Stimulated activated CD4-positive, alpha-beta T cell treated with anti-CD3 and anti-CD28 coated beads, Interleukin-4, amount 100 ng/mL, for 48 hours (primary cell): ENCODE data around the gene GPT2.
"Not testable (repeated sequence)": the region's sequence is repeated elsewhere in the genome, so short reads cannot be mapped to it uniquely, and the experiment has no call there.

Experiments
- DNase-seq, 2 donors: peaks; one replicate each; pipeline ENCODE4 v3.0.0-alpha.2; 2020; ENCODE audit warnings: low read depth in 2 of 2

Gene GPT2

DNA sequence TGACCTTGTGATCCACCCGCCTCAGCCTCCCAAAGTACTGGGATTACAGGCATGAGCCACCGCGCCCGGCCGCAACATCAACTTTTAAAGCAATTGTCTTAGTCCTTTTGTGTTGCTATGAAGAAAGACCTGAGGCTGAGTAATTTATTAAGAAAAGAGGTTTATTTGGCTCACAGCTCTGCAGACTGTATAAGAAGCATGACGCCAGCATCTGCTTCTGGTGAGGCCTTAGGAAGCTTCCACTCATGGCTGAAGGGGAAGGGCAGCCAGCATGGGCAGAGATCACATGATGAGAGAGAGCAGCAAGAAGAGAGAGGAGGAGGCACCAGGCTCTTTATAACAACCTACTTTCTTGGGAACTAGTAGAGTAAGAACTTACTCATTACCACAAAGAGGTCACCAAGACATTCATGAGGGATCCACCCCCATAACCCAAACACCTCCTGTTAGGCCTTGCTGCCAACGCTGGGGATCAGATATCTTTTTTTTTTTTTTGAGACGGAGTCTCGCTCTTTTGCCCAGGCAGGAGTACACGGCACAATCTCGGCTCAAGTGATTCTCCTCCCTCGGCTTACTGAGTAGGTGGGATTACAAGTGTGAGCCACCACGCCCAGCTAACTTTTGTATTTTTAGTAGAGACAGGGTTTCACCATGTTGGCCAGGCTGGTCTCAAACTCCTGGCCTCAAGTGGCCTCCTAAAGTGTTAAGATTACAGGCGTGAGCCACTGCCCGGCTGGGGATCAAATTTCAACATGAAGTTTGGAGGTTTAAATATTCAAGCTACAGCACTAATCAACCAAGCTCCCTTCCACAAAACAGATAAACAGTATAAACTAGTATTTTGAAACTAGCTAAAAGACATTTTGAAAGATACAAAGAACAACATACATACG, 21.4 kb upstream of the GPT2 start:
- no peak for DNase-seq

DNA sequence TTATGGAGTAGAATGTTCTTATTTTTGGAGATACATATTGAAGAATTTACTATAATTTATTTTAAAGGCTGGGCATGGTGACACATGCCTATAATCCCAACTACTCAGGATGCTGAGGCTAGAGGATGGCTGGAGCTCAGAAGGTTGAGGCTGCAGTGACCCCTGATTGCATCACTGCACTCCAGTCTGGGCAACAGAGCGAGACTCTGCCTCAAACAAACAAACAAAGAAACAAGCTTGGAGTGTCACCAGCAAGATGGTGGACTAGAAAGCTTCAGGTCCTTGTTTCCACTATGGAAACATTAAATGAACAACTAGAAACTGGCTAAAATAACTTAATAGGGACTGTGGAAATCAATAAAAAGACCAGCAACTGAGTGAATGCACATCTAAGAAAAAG, 17.9 kb upstream of the GPT2 start:
- DNase-seq: no peak

- DNase-seq: not testable (repeated sequence)
Observed at GRCh38 chr16:46867486-46867885, 16.7 kb upstream of the GPT2 start.

DNA sequence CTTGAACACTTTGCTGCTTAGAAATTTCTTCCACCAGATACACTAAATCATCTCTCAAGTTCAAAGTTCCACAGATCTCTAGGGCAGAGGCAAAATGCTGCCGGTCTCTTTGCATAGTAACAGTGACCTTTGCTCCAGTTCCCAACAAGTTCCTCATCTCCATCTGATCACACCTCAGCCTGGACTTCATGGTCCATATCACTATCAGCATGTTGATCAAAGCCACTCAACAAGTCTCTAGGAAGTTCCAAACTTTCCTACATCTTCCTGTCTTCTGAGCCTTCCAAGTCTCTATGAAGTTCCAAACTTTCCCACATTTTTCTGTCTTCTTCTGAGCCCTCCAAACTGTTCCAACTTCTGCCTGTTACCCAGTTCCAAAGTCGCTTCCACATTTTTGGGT, 15.3 kb upstream of the GPT2 start:
- not testable (repeated sequence) for DNase-seq

GRCh38 chr16:46871597-46871996, 12.6 kb upstream of the GPT2 start:
- DNase-seq: no peak

DNA sequence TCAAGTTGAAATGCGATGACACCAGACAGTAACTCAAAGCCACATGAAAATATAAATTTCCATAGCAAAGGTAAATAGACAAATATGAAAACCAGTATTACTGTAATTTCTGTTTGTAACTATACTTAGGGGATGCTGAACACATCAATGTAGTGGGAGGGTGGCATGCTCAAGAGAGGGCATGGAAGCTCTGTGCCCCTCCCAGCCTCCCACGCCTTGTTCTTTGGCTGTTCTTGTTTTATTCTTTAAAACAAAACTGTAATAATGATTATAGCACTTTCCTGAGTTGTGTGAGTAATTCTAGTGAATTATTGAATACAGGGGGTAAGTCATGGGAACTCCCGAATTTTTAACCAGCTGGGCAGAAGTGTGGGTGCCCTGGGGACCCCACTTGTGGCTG, 11.0 kb upstream of the GPT2 start:
- DNase-seq: no peak

GRCh38 chr16:46875243-46875642, 8.9 kb upstream of the GPT2 start:
- DNase-seq: no peak

DNA sequence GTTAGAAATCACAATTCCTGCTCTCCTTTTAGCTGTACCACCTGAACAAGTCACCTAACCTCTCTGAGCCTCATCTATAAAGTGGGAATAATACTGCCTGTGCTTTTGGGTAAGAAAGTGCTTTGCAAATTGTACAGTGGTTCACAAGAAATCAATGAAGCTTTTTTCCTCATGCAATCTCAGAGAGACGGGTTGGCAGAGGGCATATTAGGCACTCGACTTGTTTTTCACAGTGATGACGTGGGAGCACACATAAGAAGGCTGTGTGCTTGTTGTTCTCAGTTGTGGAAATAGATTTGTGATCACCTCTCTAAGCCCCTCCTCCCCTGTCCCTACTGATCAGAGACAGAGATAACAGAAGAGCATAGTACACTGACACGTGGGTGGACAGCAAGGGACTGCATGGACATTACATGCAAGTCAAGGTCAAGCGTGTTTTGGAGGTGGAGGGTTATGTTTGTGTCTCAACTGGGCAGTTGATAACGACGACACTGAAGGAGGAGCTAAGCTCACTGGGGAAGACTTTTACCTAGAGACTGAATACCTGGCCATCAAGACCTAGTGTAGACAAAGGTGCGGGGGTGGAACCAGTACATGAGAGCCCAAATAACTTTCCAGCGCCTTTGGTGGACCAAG, 1.7 kb upstream of the GPT2 start:
- DNase-seq: no peak

DNA sequence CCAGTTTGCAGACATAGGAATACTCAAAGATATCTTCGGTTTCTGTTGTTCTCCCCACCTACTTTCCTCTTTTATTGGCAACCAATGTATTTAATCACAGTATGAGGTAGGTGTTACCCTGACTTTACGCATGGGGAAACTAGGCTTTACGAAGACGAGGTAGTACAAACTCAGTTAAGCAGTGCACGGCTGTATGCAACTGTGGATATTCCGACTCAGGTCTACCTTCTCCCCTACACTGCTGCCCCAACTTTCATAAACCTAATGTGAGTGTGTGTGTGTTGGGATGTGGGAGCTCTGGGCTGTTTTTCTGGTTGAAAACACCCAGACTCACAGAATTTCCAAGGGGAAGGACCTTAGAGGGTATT, 1.2 kb upstream of the GPT2 start:
- DNase-seq: no peak

DNA sequence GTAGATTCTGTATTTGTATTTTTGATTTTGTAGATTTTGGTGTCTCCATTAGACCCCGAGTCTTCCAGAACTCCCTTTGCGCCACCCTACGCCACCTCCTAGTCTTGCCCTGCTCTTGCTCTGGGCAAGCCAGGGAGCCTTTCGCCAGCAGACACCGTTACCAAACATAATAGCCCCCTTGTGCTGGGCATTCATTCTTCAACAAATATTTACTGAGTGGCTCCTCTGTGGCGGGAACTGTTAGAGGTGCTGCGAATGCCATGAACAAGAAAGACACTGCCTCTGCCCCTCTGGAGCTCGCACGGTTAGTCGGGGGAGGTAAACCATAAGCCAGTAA, 841 bp upstream of the GPT2 start:
- no peak for DNase-seq

DNA sequence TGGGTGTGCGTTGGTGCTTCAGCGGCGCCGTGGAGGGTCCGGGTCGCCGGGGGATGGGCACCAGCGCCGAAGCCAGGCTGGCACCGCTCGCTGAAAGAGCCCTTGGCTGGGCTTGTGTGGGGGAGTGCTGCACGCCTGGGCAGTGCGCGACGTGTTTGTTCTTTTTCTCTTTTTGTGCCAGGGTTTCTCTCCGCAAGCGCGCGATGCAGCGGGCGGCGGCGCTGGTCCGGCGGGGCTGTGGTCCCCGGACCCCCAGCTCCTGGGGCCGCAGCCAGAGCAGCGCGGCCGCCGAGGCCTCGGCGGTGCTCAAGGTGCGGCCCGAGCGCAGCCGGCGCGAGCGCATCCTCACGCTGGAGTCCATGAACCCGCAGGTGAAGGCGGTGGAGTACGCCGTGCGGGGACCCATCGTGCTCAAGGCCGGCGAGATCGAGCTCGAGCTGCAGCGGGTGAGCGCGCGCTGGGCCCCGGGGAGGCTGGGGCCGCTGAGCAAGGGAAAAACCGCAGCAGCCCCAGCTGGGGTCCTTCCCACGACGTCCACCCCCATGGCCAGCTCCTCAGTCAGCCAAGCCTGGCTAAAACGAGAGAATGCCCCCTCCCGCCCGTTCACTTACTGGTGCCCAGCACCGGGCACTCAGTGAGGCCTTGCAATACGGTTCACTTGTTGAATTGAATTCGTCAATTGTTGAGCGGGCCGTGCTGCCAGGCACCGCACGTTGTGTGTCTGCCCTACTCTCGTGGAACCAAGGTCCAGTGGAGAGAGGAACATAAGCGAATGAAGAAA, 541 bp downstream of the GPT2 start:
- DNase-seq: peak in 1 of 2 donors; percentile 19

DNA sequence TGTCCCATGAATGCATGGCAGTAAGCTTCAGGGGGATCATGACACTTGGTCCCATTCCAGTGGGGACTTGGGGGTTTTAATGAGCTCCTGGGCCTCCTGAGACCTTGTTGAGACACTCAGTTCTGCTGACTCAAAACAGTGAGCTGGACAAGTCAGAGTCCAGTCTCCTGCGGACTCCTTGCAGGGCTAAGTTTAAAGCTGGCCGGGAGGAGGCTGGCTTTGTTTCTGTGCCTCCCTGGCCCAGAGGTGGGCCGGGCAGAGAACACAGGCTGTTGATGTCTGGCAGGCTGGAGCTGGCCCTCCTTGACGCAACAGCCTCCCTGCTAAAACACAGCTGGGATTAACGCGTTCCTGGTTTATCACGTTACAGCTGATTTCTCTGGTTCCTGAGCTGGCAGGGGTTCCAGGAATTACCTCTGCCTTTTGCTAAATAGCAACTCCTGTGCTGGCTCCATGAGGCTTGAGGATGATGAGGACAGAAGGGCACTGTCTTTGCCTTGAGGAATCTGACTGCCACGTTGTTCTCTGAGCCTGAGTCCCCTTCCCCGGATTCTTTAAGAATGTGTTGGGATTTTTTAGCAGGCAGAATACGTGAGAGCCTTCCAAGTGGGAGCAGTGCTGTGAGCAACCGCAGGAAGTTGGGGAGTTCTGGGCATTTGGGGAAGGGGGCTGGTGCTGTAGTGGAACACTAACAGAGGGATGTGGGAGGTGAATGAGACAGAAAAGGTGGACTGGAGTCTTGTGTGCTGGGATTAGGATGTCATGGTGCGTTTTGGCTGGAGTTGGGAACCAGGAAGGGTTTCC, 2.0 kb downstream of the GPT2 start:
- DNase-seq: no peak

DNA sequence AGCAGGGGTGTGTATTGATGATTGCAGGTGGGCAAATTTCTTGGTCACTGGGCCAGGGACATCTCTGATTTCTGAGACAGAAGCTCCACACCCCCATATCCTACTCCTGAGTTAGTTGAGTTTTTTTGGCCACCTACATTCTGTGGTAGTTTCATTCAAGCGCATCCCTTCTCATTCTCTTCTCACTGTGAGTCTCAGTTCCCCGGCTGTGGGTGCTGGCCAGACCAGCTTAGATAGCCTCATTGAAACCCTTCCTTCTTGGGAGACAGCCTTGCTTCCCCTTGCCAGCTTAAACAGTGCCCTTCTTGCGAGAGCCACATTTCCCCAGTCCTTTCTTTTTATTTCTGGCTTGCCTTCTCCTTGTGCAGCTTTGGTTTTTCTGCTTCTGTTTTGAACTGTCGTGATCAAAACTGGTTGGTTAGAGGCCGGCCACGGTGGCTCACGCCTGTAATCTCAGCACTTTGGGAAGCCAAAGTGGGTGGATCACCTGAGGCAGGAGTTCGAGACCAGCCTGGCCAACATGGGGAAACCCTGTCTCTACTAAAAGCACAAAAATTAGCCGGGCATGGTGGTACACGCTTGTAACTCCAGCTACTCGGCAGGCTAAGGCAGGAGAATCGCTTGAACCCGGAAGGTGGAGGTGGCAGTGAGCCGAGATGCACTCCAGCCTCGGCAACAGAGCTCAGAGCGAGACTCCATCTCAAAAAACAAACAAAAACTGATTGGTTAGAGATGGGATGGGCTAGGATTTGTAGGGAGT, 2.8 kb downstream of the GPT2 start:
- no peak for DNase-seq

DNA sequence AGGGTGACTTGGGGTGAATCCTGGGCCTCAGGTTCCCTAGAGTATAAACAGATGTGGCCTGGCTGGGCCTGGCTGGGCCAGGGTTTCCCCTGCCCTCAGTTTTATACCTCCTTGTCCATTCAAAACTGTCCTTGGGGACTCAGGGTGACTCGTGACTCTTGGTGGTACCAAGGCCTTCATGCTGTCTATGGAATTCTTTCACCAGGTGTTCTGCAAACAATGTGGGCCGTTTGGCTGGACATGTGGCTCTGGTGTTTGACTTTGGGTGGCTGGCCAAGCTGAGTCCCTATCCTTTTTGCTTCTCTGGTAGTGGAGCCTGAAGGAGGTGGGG, 3.3 kb downstream of the GPT2 start:
- no peak for DNase-seq

DNA sequence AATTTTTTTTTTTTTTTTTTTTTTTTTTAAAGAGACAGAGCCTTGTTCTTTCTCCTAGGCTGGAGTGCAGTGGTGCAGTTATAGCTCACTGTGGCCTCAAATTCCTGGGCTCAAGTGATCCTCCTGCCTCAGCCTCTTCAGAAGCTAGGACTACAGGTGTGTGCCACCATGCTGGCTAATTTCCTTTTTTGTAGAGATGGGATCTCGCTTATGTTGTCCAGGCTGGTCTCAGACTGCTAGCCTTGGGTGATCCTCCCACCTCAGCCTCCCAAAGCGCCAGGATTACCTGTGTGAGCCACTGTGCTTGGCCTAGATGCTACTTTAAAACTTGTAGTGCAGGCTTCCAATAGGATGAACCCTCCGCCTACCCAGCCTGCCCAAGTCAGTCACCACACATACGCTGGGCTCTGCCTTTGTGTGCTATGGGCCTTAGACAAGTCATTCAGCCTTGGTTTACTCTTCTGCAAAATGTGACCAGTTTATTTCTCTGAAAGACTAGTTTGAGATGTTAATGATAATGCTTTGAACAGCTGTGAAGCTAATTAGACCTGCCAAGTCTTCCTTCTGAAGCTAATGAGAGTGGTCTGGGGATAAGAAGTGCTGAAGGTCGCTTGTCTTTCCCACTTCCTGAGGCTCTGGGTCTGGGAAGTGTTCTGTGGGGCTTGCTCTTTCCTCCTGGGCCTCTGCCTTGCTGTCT, 5.2 kb downstream of the GPT2 start:
- DNase-seq: no peak

GRCh38 chr16:46889942-46890300, 5.8 kb downstream of the GPT2 start:
- DNase-seq: no peak

- DNase-seq: no peak
Observed at GRCh38 chr16:46891910-46892309, 7.7 kb downstream of the GPT2 start.

- no peak for DNase-seq
Observed at GRCh38 chr16:46894036-46894672, 10.0 kb downstream of the GPT2 start.

- DNase-seq: no peak
Observed at GRCh38 chr16:46895399-46896313, 11.5 kb downstream of the GPT2 start.
